Measurements from ENCODE around the gene ESPNL. TPM values are rescaled to one million over a fixed set of nuclear protein-coding genes. Genes with fewer than 3 reads are reported as not detected.
"Not testable (repeated sequence)": the region's sequence is repeated elsewhere in the genome, so short reads cannot be mapped to it uniquely, and the experiment has no call there.

ESPNL gene
- total RNA-seq, 1 donor from 2014 or later, result not detected

- no peak for DNase-seq (ENCODE audit: low read depth in 2 of 2)
Observed at GRCh38 chr2:238114331-238114841, 14.2 kb downstream of the ESPNL start.

GRCh38 chr2:238114851-238115660 lies 14.9 kb downstream of the ESPNL start:
- no peak for DNase-seq (ENCODE audit: low read depth in 2 of 2)

GRCh38 chr2:238115709-238116108 lies 15.6 kb downstream of the ESPNL start:
- not testable (repeated sequence) for DNase-seq (ENCODE audit: low read depth in 2 of 2)

- DNase-seq (ENCODE audit: low read depth in 2 of 2), result no peak
Observed at GRCh38 chr2:238116298-238117198, 16.4 kb downstream of the ESPNL start.

GRCh38 chr2:238117199-238118154 lies 17.3 kb downstream of the ESPNL start:
- DNase-seq (ENCODE audit: low read depth in 2 of 2), result no peak

GRCh38 chr2:238119756-238120462 lies 19.8 kb downstream of the ESPNL start:
- DNase-seq (ENCODE audit: low read depth in 2 of 2), result no peak

- DNase-seq (ENCODE audit: low read depth in 2 of 2), result peak in 1 of 2 donors; percentile 14
Observed at GRCh38 chr2:238120463-238121298, 20.5 kb downstream of the ESPNL start.

GRCh38 chr2:238121511-238122286 lies 21.6 kb downstream of the ESPNL start:
- no peak for DNase-seq (ENCODE audit: low read depth in 2 of 2)

- DNase-seq (ENCODE audit: low read depth in 2 of 2), result no peak
Observed at GRCh38 chr2:238122287-238123217, 22.4 kb downstream of the ESPNL start.

- DNase-seq (ENCODE audit: low read depth in 2 of 2), result no peak
Observed at GRCh38 chr2:238123218-238123971, 23.3 kb downstream of the ESPNL start.

- DNase-seq (ENCODE audit: low read depth in 2 of 2), result no peak
Observed at GRCh38 chr2:238123991-238124470, 23.9 kb downstream of the ESPNL start.

- no peak for DNase-seq (ENCODE audit: low read depth in 2 of 2)
Observed at GRCh38 chr2:238124488-238125126, 24.5 kb downstream of the ESPNL start.

- DNase-seq (ENCODE audit: low read depth in 2 of 2), result no peak
Observed at GRCh38 chr2:238125127-238125885, 25.2 kb downstream of the ESPNL start.

GRCh38 chr2:238126338-238126737 lies 26.2 kb downstream of the ESPNL start:
- DNase-seq (ENCODE audit: low read depth in 2 of 2), result no peak

- DNase-seq (ENCODE audit: low read depth in 2 of 2), result no peak
Observed at GRCh38 chr2:238126775-238127164, 26.6 kb downstream of the ESPNL start.

All from dermis microvascular lymphatic vessel endothelial cell (primary cell).